Measurements from ENCODE around the gene FAM98B. TPM values are rescaled to one million over a fixed set of nuclear protein-coding genes. Genes with fewer than 3 reads are reported as not detected.

The FAM98B gene
- total and polyA plus RNA-seq, 10 donors = 5.7 to 32.3 (median 16.4) TPM

DNA sequence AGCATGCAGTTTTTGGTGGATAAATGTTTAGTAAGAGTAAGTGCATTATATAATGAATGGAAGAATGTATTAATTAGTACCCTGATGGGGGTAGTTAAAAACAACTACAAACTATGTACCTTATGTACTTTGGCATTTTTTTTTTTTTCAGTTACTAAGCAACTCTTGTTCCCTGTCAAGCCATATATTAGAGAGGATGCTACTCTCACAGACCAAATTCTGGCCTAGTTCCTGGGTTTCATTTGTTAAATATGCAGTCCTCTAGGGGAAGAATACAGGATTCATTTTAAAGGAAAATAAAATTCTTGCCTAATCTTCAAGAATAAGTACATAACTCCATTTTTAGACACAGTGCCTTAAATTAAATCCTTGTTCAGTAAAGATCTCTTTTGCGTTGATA is 16.9 kb downstream of the FAM98B start:
- H3K27ac ChIP-seq = no peak overlapping the region
- 94 to 99% (median 96%) methylated on average over 1 of the region's 1 CpG for WGBS, 5 donors
- no peaks in the 10 kb centered on the region for H3K9me3 ChIP-seq
- no peak for DNase-seq
- H3K36me3 ChIP-seq = peaks cover 3 to 73% (median 37%) of the 10 kb centered on the region in 6 donors
- H3K27me3 ChIP-seq (replicated peaks in 1 of 7) = no peaks in the 10 kb centered on the region
- intact Hi-C loops (cut with DNase I; ENCODE audit: low total_unique reads) = loop anchor here (10.0 kb wide), 1 partner anchor 224 kb away; no protein-coding TSS in a partner anchor
- no peak overlapping the region for H3K4me3 ChIP-seq
- TF ChIP-seq POLR2AphosphoS5 (IDR thresholded peaks at IDR 0.05) (no peak), POLR2A (IDR thresholded peaks at IDR 0.05) (no peak)
- TF ChIP-seq, protein P1, sequence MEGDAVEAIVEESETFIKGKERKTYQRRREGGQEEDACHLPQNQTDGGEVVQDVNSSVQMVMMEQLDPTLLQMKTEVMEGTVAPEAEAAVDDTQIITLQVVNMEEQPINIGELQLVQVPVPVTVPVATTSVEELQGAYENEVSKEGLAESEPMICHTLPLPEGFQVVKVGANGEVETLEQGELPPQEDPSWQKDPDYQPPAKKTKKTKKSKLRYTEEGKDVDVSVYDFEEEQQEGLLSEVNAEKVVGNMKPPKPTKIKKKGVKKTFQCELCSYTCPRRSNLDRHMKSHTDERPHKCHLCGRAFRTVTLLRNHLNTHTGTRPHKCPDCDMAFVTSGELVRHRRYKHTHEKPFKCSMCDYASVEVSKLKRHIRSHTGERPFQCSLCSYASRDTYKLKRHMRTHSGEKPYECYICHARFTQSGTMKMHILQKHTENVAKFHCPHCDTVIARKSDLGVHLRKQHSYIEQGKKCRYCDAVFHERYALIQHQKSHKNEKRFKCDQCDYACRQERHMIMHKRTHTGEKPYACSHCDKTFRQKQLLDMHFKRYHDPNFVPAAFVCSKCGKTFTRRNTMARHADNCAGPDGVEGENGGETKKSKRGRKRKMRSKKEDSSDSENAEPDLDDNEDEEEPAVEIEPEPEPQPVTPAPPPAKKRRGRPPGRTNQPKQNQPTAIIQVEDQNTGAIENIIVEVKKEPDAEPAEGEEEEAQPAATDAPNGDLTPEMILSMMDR (IDR thresholded peaks at IDR 0.05 in 8 of 11, conservative IDR thresholded peaks at IDR 0.05 in 3 of 11) = no peak
- peaks cover 0 to 6% (median 0%) of the 10 kb centered on the region in 6 donors for H3K4me1 ChIP-seq

DNA sequence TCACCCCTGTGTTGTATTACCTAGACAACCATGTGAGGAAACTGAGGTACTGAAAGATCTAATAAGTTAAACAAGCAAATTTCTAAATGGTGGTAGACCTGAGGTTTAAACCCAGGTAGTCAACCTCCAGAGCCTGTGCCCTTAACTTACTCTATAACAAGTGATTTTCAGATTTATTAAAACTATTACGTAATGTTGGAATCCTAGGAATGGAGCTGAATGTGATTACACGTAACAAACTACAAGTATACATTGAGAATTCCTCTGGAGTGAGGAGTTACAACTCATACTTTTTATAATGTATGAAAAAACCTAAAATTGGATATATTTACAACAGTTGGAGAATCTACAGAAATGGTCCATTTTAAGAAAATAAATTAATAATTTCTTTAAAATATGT is 18.0 kb downstream of the FAM98B start:
- H3K4me1 ChIP-seq = peaks cover 0 to 6% (median 0%) of the 10 kb centered on the region in 6 donors
- no peak overlapping the region for H3K4me3 ChIP-seq
- H3K27me3 ChIP-seq (replicated peaks in 1 of 7) = no peaks in the 10 kb centered on the region
- H3K36me3 ChIP-seq = peaks cover 3 to 80% (median 39%) of the 10 kb centered on the region in 6 donors
- no peak overlapping the region for H3K27ac ChIP-seq
- intact Hi-C loops (cut with DNase I; ENCODE audit: low total_unique reads) = loop anchor here (10.0 kb wide), 1 partner anchor 223 kb away; no protein-coding TSS in a partner anchor
- no peak for DNase-seq
- TF ChIP-seq POLR2A (IDR thresholded peaks at IDR 0.05) = no peak
- TF ChIP-seq POLR2AphosphoS5 (IDR thresholded peaks at IDR 0.05) = no peak
- 92 to 97% (median 95%) methylated on average over 2 of the region's 2 CpGs for WGBS, 5 donors
- H3K9me3 ChIP-seq = no peaks in the 10 kb centered on the region

DNA sequence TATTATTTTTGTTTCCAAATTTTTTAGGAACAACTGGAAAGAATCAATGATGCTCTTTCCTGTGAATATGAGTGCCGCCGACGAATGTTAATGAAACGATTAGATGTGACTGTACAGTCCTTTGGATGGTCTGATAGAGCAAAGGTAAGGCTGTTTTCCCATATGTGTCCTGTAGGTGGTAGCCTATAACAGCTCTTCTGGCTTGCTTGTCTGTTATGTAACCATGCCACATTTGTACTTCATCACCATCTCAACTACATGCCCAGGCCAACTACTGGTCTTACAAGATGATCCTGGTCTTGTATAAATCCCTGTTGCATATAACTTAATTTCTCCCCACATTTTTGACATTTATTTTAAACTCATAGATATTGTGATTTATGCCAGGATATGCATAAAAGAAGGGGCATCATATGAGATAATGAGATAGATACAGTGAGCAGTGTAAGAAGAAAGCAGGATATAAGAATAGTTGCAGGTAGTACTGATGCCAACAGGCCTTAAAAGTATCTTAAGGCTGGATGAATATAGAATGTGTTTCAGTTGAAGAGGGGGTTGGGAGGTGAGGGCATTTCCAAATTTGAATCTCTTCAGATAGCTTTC is 20.3 kb downstream of the FAM98B start:
- H3K36me3 ChIP-seq = peaks cover 3 to 87% (median 39%) of the 10 kb centered on the region in 6 donors
- H3K4me1 ChIP-seq = peaks cover 0 to 7% (median 0%) of the 10 kb centered on the region in 6 donors
- H3K4me3 ChIP-seq = no peak overlapping the region
- TF ChIP-seq POLR2AphosphoS5 (IDR thresholded peaks at IDR 0.05) (no peak), POLR2A (IDR thresholded peaks at IDR 0.05) (no peak)
- TF ChIP-seq, protein P1 (IDR thresholded peaks at IDR 0.05 in 8 of 11, conservative IDR thresholded peaks at IDR 0.05 in 3 of 11) = peak; percentile 59 to 82 (median 73)
- WGBS, 5 donors = 67 to 76% (median 73%) methylated on average over 4 of the region's 4 CpGs
- DNase-seq = no peak
- intact Hi-C loops (cut with DNase I; ENCODE audit: low total_unique reads) = loop anchor here (10.0 kb wide), 1 partner anchor 221 kb away; no protein-coding TSS in a partner anchor
- H3K9me3 ChIP-seq = no peaks in the 10 kb centered on the region
- H3K27ac ChIP-seq = no peak overlapping the region
- no peaks in the 10 kb centered on the region for H3K27me3 ChIP-seq (replicated peaks in 1 of 7)

DNA sequence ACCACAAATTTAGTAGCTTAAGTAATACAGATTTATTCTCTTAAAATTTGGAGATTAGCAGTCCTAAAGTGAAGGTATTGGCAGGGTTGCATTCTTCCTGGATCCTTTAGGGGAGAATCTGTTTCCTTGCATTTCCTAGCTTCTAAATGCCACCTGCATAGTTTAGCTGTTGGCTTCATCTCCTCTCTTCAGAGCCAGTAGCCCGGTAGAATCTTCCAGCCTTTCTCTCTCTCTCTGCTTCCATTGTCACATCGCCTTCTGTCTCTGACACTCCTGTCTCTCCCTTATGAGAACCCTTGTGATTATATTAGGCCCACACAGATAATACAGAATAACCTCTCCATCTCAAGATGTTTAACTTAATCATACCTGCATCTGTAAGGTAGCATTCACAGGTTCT is 21.4 kb downstream of the FAM98B start:
- Histone ChIP-seq H3K27ac (no peak overlapping the region), H3K4me1 (peaks cover 0 to 14% (median 0%) of the 10 kb centered on the region in 6 donors), H3K36me3 (peaks cover 3 to 83% (median 36%) of the 10 kb centered on the region in 6 donors), H3K27me3 (replicated peaks in 1 of 7) (no peaks in the 10 kb centered on the region), H3K4me3 (no peak overlapping the region), H3K9me3 (no peaks in the 10 kb centered on the region)
- no peak for DNase-seq
- intact Hi-C loops (cut with DNase I; ENCODE audit: low total_unique reads) = loop anchor here (10.0 kb wide), 1 partner anchor 219 kb away; no protein-coding TSS in a partner anchor
- WGBS, 5 donors = 95 to 100% (median 96%) methylated on average over 2 of the region's 2 CpGs
- TF ChIP-seq POLR2A (IDR thresholded peaks at IDR 0.05) (no peak), POLR2AphosphoS5 (IDR thresholded peaks at IDR 0.05) (no peak)
- TF ChIP-seq, protein P1 (IDR thresholded peaks at IDR 0.05 in 8 of 11, conservative IDR thresholded peaks at IDR 0.05 in 3 of 11) = no peak

Data from spleen (tissue), 11 donors.